HG03575 (cell line): ENCODE measurements around the gene UVRAG.

Source experiments
- ATAC-seq: cut with Tn5 transposase; IDR thresholded peaks from one replicate; pipeline ENCODE4 v1.9.1; 2021; ENCODE audit not compliant: unreplicated experiment, insufficient number of reproducible peaks, low FRiP score; ENCODE audit errors: extremely low read depth

Gene UVRAG

DNA sequence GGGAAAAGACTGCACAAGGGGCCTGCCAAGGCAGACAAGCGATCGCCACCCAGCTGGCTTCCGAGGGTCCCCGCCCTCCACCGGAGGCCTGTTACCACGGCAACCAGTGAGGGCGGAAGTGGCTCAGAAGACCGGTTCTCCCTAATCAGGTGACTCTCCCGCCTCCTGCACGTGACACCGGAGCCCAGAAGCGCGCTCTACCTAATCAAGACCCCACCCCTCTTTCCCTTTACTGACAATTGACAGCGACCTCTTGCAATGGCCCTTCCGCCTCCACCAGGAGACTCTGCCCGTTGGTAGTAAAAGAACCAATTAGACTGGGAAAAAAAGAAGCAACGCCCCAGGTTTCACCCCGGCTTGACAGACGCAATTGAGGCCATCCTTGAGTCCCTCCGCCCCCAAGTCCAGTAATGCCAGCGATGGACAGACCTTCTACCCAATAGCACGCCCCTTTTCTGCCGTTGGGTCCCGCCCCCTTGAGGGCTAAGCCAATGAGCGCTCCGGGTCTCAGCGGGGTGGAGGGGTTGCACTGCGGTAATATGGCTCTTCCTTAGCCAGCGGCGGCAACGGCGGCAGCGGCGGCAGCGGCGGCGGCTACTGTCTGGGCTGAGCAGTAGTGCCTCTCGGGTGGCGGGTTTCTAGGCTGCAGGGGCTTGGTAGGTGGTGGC, at the start of gene UVRAG:
UVRAG (plus strand) TSS at position 534 of the 668 bp plus-strand sequence. CDS start 198 bp downstream, outside the sequence.
- peak; percentile 45 for ATAC-seq

DNA sequence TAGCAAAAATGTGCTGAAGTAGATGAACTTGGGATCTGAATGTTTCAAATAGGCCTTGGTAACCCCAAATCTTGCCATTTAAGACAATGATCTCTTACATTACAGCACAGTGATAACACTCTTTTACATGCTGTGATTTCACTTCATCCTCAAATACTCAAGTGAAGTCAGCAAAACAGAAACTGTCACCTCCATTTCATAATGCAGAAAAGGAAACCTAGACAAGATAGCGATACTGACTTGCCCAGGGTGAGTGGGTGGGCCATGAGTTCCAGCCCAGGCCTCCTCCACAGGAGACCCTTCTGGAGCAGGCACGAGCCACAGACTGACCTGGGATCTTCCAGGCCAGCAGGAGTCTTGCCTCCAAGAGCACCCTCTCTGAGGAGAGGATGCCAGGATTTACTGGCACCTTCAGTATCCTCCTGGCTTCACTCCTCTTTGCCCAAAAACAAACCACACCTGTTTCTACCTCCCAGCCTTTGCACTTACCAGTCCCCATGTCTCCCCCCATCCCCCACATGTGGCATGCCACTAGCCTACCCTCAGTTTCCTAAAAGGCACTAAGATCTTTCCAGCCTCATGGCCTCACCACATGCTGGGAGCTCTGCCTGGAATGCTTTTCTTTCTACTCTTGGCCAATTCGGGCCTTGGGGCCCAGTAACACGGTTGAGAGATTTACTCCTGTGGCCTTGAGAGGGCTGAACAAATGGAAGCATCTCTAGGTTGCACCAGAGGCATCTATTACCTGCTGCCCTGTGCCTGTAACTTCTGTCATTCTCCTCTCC, 48.4 kb upstream of the UVRAG start:
- no peak for ATAC-seq

DNA sequence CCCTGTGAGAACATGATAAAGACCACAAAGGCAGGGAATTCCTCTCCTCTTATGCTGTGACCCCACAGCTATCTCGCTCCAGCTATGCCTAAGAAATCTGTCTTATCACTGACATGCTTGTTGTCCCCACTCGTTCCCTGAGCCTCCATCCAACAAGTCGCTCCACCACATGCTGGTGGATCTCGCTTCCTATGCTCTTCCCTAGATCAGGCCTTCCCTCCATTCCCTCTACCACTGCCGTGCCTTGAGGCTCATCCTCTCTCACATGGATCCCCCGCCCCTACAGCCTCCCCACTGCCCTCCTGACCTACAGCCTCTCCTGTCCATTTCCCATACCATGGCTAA, 47.8 kb upstream of the UVRAG start:
- no peak for ATAC-seq

DNA sequence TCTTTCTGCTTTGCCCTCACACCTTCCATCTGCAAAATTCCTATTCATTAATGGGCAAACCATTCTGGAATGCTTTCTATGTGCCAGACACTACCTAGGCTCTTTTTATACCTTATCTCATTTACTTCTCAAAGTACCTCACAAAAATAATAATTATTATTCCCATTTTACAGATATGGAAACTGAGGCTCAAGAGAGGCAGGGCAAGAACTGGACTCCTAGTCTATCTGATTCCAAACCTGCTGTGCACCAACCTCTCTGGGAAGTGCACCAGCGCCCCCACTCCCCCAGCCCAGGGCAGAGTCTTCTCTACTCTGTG, 47.3 kb upstream of the UVRAG start:
- ATAC-seq, result no peak

DNA sequence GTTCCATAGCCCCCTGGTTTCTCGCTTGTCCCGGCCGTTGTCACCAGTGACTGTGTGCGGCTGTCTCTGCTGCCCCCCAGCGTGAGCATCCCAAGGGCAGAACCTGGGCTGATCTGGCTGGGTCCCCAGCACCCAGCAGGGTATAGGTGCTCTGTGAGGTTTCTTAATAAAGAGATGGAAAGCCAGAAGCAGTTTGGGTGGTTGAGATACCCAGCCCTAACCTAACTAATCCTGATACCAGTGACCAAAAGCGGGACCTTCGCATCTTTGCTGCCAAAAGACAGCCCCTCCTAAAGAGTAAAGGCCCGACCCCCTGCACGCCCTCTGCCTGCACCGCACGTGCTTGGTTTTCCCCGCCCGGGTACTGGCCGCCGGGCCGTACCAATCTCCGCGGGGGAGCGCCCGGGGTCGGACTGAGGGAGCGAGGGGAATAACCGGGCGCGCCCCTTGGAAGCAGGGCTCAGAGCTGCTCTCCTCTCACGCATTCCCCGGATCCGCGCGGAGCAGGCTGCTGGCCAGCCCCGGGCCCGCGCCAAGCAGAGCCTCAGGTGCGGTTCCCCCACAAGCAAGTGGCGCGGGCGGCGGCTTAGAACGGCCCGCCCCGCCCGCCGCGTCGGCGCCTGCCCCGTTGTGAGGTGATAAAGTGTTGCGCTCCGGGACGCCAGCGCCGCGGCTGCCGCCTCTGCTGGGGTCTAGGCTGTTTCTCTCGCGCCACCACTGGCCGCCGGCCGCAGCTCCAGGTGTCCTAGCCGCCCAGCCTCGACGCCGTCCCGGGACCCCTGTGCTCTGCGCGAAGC, 46.7 kb upstream of the UVRAG start, which contains the start of gene DGAT2:
DGAT2 (plus strand) TSS at position 667 of the 797 bp plus-strand sequence. CDS start 214 bp downstream, outside the sequence.
- no peak for ATAC-seq

DNA sequence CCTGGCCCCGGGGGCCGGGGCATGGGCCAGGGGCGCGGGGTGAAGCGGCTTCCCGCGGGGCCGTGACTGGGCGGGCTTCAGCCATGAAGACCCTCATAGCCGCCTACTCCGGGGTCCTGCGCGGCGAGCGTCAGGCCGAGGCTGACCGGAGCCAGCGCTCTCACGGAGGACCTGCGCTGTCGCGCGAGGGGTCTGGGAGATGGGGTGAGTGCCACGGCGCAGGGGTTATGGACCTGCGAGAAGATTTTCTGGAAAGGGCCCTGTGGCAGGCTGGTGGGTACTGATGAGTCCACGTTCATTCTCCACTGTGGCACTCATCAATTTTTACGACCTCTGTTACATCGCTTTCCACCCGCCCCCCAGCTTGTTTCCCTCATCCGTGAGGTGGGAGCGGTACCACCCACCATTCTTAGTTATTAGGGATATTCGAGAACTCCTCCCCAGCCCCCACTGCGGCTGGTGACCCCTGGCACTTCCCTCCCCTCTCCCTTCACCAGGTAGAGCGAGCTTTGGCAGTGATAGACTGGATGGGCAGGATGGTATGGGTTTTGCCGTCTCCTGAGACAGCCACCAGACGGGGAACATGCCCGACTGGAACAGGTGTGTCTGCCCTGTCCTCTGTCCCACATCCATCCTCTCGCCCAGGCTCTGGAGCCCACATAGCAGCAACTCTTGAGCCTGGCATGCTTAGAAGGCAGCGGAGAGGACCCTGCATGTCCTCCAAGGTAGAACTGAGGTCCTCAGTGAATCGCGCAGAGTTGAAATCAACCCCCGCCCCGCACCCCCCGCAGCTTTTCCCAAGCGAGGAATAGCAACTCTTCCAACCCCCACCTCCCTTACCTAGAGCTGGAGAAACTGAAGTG, 45.9 kb upstream of the UVRAG start:
- ATAC-seq, result no peak

DNA sequence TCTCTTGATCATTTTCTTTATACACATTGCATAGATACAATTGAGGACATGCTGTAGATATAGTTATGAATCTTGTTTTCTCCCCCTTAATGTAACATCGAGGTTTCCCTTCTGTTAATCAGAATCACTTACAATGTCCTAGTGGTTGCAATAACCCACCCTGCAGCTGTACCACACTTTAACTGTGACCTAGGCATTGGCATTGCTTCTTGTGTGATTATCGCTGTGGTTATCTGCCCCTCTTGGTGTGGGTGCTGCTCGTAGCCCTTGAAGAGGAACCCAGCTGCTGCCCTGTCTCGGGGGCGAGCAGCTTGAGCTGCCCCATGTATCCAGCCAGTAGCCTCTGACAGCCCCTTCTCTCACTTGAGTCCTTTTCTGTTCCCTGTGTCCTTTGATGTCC, 44.9 kb upstream of the UVRAG start:
- ATAC-seq, result no peak

DNA sequence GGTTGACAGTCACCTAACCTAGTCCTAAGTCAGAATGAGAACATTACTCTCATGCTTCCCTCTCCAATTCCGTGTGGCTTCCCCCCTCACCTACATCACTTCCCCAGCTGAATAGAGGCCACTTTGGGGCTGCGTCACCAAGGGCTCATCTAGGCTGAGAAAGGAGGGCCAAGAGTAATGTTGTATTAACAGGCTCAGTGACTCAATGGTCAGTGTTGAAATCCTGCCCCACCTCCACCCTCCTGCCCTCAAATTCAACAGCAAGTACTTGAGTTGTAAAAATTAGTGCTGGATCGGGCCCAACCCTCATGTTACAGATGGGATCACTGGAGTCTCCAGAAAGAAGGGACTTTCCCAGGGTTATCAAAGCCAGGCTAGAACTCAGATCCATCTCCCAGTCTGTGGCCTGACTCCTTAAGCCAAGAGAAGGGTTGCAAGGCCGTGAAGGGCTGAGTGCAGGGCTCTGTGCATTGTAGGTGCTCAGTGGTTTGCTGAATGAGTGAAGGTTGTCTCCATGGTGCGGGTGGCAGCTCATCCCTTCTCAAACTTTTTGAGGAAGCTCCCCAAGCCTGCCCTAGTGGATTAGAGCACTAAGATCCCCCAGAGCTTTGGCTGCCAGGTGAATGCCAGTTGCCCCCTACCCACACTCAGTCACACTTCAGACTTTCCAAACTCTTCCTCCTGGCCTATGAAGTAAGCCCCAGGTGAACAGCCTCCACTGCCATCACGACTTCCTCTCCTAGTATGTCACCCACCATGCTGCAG, 43.2 kb upstream of the UVRAG start:
- no peak for ATAC-seq

DNA sequence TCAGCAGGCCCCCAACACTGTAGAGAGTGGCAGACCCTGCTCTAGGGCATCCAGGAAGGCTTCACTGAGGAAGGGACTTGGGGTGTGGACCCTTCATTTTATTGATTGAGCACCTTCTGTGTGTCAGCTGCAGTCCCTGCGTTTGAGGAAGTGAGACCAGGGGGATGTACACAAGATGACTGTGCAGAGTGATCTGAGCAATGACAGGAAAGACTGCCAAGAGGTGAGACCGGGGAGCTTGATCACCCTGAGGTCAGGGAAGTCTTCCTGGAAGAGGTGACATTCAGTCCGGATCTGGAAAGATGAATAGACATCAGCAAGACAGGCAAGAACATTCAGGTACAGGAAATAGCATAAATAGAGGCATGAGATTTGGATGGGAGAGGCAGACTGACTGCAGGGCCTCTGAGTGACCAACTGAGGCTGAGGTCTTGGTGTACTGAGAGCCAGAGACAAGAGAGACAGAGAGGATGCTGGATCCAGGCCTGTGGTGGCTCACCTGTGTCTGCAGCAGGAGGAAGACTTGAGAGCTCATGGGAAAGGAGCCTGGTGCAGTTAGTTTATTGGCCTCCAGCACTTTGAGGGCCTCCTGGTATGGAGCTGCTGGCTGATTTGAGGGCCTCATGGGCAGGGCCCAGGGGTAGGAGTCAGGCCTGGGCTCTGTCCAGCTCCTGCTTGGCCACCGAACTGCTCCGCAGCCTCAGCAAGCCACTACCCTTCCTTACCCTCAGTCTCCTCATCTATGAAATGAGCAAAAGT, 41.2 kb upstream of the UVRAG start:
- peak; percentile 48 for ATAC-seq

DNA sequence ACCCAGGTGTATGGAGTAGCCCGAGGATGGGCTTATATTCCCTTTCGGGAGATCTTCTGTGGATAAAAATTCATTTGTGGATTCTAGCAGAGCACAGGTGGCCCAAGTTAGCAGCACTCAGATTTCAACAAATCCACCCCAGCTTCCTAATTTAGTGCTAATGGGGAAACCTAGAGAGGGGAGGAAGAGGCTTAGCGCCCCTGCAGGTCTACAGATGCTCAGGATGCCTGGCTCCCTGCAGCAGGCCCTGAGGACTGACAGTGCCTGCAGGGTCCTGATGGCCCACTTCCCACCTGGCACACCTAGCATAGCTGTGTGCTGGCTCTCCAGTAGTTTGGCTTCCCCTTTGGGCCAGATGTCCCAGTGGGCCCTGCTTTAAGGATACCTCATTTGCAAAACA, 40.0 kb upstream of the UVRAG start:
- ATAC-seq, result no peak

DNA sequence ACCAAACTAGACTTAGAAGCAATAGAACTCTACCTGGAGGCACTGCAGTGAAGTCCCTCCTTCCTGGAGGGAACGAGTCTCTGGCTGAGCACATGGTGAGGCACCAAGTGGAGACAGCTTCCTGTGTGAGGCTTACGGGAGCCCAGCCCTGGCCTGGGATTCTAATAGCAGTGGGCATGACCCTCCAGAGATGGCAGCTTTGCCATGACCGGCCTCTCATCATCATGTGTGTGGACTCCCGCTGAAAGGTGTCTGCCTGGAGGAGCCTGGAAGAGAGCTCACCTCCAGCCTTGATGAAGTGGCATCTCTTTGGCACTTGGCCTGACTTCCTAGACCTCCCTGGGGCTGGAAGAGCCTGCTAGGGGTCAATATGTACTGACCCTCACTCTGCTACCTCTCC, 38.5 kb upstream of the UVRAG start:
- ATAC-seq, result no peak

DNA sequence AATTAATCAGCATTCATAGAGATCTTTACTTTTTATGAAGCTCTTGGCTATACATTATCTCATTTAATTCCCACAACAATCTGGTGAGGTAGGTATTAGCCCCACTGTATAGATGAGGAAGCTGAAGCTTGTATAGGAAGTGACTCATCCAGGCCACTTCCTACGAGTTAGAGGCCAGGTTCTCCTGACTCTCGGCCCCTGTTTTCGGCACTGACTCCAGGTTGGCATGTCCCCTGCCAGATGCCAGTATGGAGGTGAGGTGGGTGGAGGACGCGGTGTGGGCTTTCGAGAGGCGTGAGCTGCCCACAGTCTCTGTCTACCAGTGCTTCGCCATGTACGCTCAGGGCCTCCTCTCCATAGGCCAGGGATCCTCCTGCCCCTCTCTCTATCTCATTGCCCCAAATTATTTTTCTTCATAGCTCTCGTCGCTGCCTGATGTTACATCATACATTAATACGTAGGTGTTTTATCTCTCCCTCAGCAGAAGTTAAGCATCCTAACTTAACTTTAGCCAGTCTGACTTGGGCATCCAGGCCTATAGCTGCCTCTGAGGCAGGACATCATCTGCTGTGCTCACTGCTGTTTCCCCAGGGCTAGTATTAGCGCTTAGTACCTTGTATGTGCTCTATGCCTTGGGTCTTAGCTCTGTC, 37.4 kb upstream of the UVRAG start:
- no peak for ATAC-seq

DNA sequence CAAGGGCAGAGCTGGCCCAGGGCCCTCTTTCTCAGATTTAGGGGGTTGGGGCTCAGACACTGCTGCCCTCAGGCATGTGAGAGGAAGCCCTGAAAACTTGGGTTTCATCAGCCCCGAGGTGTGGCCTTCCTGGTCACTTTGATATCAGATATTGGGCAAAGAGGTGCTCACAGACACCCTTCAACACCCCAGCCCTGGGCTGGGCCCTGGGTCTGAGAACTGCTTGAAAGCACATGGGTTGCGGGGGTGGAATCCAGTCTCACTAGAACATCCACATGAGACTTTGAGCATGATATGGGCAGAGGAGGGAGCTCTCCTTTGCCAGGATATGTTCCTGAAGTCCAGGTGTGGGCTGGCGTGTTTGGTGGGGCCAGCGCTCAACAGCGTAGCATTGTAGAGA, 36.0 kb upstream of the UVRAG start:
- ATAC-seq, result no peak

DNA sequence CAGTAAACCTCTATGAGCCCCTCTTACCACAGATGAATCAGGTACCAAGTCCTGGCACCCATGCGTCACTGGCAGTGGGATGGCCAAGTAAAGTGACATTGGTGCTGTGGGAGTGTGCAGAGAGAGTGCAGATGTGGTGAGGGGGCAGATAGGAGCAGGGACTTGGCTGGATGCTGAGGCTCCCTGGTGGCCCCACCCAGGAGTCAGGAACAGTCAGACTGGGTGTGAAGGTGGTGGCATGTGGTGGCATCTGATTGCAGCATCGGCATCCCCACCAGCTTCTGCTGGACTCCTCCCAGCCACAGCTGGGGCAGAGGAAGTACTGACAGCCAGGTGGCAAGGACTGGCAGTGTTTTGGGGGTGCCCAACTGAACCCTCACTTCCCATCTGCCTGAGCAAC, 35.0 kb upstream of the UVRAG start:
- no peak for ATAC-seq

DNA sequence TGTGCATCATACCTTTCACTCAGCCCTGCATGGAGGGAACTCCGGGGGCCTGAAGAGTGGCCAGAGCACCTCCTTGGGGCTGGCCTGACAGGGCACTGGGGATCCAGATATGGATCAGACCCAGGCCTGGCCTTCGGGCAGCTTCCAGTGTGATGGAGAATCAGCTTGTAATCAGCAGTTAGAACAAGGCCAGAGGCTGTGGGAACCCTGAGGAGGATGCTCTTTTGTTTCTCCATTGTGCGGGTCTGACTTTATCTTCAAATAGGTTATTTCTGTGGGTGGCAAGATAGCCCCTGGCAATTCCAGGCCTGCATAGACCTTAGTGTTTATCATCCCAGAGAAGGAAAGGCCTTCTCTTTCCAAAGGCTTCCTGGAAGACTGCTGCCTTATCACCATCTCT, 34.1 kb upstream of the UVRAG start:
- ATAC-seq, result no peak

DNA sequence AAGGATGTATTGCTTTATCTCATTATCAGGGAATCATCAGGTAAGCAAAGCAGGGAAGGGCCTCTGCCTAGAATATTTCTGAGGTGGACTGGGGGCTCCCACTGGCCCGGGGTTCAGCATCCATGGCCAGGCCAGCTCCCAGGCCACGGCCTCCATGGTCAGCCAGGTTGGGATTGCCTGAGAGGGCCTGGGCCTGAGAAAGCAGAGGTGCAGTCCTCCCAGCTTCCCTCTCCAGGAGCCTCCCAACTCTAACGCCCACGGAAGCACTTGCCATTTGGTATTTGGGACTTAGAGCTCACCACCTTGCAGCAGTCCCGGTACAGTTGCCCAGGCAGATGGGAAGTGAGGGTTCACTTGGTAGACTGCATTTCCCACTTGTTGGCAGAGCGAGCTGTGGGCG, 33.7 kb upstream of the UVRAG start:
- no peak for ATAC-seq

DNA sequence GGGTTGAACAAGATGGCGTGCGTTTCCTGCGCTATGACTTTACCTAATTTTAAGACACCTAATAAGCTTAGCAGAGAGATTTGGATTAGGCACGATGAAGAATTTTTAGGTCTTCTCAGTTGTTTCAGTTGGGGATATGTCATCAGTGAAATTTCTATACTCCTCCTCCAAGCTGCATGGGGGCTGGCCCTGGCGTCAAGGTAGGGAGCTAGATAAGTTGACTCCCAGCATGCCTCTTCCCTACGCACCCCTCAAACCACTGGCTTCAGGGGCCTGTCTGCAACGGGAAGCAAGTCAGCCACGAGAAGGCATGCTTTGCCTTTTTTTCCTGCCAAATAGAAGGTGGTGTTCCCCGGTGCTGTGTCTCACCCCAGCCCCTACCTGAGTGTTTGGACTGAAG, 33.2 kb upstream of the UVRAG start:
- ATAC-seq, result no peak
